Activated naive CD4-positive, alpha-beta T cell treated with anti-CD3 and anti-CD28 coated beads, Interleukin-2, amount 50 U/mL, for 16 hours (primary cell): Measurements from ENCODE around the gene TGIF2.

Source experiments
- DNase-seq: peaks from one replicate; pipeline ENCODE4 v3.0.0-alpha.2; 2020

Gene TGIF2

GRCh38 chr20:36573103-36573797 lies at the start of gene TGIF2:
Gene TGIF2 (plus strand): TSS chr20:36573597. CDS start chr20:36578775, 5,178 bp downstream.
- DNase-seq: peak; percentile 87

GRCh38 chr20:36525620-36526365 lies 47.6 kb upstream of the TGIF2 start:
- no peak for DNase-seq

GRCh38 chr20:36526521-36527011 lies 46.8 kb upstream of the TGIF2 start:
- no peak for DNase-seq

- no peak for DNase-seq
Measured at GRCh38 chr20:36527331-36528125, 45.9 kb upstream of the TGIF2 start.

- no peak for DNase-seq
Measured at GRCh38 chr20:36528176-36528874, 45.1 kb upstream of the TGIF2 start.

- DNase-seq: no peak
Measured at GRCh38 chr20:36528875-36529417, 44.5 kb upstream of the TGIF2 start.

GRCh38 chr20:36532388-36532787 lies 41.0 kb upstream of the TGIF2 start:
- no peak for DNase-seq

GRCh38 chr20:36532822-36533221 lies 40.6 kb upstream of the TGIF2 start:
- DNase-seq: no peak

GRCh38 chr20:36538026-36538722 lies 35.2 kb upstream of the TGIF2 start:
- no peak for DNase-seq

- DNase-seq: no peak
Measured at GRCh38 chr20:36540551-36541211, 32.7 kb upstream of the TGIF2 start.

GRCh38 chr20:36541227-36541767 lies 32.1 kb upstream of the TGIF2 start, which contains the start of gene MYL9:
Gene MYL9 (plus strand): TSS chr20:36541519. CDS start chr20:36544885, 3,366 bp downstream.
- DNase-seq: no peak

GRCh38 chr20:36541768-36542488 lies 31.5 kb upstream of the TGIF2 start:
- DNase-seq: no peak

GRCh38 chr20:36542516-36543183 lies 30.7 kb upstream of the TGIF2 start:
- DNase-seq: no peak

GRCh38 chr20:36543184-36544133 lies 29.9 kb upstream of the TGIF2 start:
- DNase-seq: no peak

GRCh38 chr20:36544134-36545018 lies 29.0 kb upstream of the TGIF2 start:
- no peak for DNase-seq

- no peak for DNase-seq
Measured at GRCh38 chr20:36546111-36546736, 27.2 kb upstream of the TGIF2 start.
